Measurements from ENCODE around the gene ZNF483. TPM values are rescaled to one million over a fixed set of nuclear protein-coding genes. Genes with fewer than 3 reads are reported as not detected.

ZNF483 gene
- total RNA-seq, 1 donor from 2014 or later, result 2.7 TPM

- H3K27ac Mint-ChIP-seq, result no peak overlapping the region
- no peaks in the 10 kb centered on the region for H3K36me3 Mint-ChIP-seq (ENCODE audit: low read depth)
- H3K4me3 Mint-ChIP-seq, result peak overlapping the region; percentile 81
- ATAC-seq (ENCODE audit: low read depth), result no peak
- POLR2A ChIA-PET, result interaction anchor here (0.5 kb wide), 1 partner anchor 428 kb away, joined by 3 read pairs; no protein-coding TSS in a partner anchor
- intact Hi-C loops (cut with micrococcal nuclease), result loop anchor here (2.0 to 5.0 kb wide), 2 partner anchors 31 to 1192 kb away; partner anchors contain the start of gene DNAJC25
- CTCF ChIA-PET, result no interaction called here
- no peaks in the 10 kb centered on the region for H3K9me3 Mint-ChIP-seq
- H3K27me3 Mint-ChIP-seq, result peaks cover 33% of the 10 kb centered on the region
- peaks cover 22% of the 10 kb centered on the region for H3K4me1 Mint-ChIP-seq
- no peak for DNase-seq
- no peak for TF ChIP-seq CTCF (IDR thresholded peaks at IDR 0.05)
Observed at GRCh38 chr9:111599955-111600343, 75.0 kb downstream of the ZNF483 start.

DNA sequence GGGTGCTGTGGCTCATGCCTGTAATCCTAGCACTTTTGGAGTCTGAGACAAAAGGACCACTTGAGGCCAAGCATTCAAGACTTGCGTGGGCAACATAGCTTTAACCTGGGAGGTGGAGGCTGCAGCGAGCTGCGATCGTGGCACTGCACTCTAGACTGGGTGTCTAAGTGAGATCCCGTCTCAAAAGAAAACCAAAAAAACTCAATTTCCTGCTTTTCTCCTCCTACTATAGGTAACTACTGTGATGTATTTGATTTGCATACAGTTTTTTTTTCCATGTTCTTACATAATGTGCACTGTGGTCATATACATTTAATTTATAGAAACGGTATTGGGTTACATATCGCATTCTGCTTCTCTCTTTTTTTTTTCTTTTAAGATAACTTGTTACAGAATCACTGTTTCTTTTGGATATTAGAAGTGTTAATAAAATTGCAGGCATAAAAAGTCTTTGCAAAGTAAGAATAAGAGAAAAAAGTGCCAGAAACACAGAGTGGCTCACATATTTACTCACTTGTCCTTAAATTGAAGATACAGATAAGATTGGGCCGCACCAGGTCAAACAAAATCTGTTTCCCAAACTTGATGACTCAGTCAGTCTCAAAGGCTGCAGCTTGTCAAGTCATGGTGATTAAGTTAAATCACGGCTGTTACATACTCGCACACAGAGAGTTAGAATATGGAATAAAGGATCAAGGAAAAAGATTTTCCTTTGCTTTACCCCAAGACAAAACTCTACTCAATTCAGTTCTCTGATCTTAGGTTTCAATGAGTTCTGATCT, 76.4 kb downstream of the ZNF483 start:
- H3K4me1 Mint-ChIP-seq, result peaks cover 22% of the 10 kb centered on the region
- H3K9me3 Mint-ChIP-seq, result no peaks in the 10 kb centered on the region
- H3K36me3 Mint-ChIP-seq (ENCODE audit: low read depth), result no peaks in the 10 kb centered on the region
- no peak overlapping the region for H3K4me3 Mint-ChIP-seq
- intact Hi-C loops (cut with micrococcal nuclease), result no loop called here
- ChIA-PET POLR2A (no interaction called here), CTCF (no interaction called here)
- DNase-seq, result no peak
- ATAC-seq (ENCODE audit: low read depth), result no peak
- peaks cover 33% of the 10 kb centered on the region for H3K27me3 Mint-ChIP-seq
- TF ChIP-seq CTCF (IDR thresholded peaks at IDR 0.05), result no peak
- H3K27ac Mint-ChIP-seq, result no peak overlapping the region

DNA sequence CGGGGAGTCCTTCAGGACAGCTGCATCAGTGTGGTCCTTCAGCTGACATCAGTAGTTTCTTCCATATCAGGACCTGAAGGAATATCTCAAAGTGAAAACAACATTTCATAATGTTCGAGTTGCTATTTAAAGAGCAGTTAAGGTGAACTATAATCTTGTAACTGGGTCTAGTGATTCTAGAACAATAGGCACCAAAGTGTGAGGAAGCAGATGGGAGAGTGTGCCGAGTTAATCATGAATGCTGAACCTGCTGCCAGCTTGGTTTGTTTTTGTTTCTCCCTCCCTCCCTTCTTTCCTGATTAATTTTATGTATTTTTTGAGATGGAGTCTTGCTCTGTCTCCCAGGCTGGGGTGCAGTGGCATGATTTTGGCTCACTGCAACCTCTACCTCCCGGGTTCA, 78.1 kb downstream of the ZNF483 start:
- TF ChIP-seq CTCF (IDR thresholded peaks at IDR 0.05), result no peak
- ATAC-seq (ENCODE audit: low read depth) (no peak), DNase-seq (no peak)
- Mint-ChIP-seq H3K27ac (no peak overlapping the region), H3K36me3 (ENCODE audit: low read depth) (no peaks in the 10 kb centered on the region), H3K4me3 (no peak overlapping the region), H3K4me1 (peaks cover 16% of the 10 kb centered on the region), H3K27me3 (peaks cover 22% of the 10 kb centered on the region), H3K9me3 (no peaks in the 10 kb centered on the region)
- intact Hi-C loops (cut with micrococcal nuclease), result no loop called here
- ChIA-PET POLR2A (no interaction called here), CTCF (no interaction called here)

- Mint-ChIP-seq H3K27me3 (peaks cover 20% of the 10 kb centered on the region), H3K4me1 (peaks cover 7% of the 10 kb centered on the region), H3K9me3 (no peaks in the 10 kb centered on the region), H3K4me3 (no peak overlapping the region), H3K36me3 (ENCODE audit: low read depth) (no peaks in the 10 kb centered on the region), H3K27ac (no peak overlapping the region)
- ATAC-seq (ENCODE audit: low read depth) (no peak), DNase-seq (no peak)
- ChIA-PET POLR2A (no interaction called here), CTCF (interaction anchor here (0.6 kb wide), 1 partner anchor 47 kb away, joined by 3 read pairs; no protein-coding TSS in a partner anchor)
- intact Hi-C loops (cut with micrococcal nuclease), result no loop called here
- TF ChIP-seq CTCF (IDR thresholded peaks at IDR 0.05), result no peak
Observed at GRCh38 chr9:111604054-111604615, 79.2 kb downstream of the ZNF483 start.

- Mint-ChIP-seq H3K4me3 (no peak overlapping the region), H3K9me3 (no peaks in the 10 kb centered on the region), H3K27ac (no peak overlapping the region), H3K4me1 (no peaks in the 10 kb centered on the region), H3K36me3 (ENCODE audit: low read depth) (no peaks in the 10 kb centered on the region), H3K27me3 (peaks cover 17% of the 10 kb centered on the region)
- ATAC-seq (ENCODE audit: low read depth) (no peak), DNase-seq (no peak)
- POLR2A ChIA-PET, result no interaction called here
- no peak for TF ChIP-seq CTCF (IDR thresholded peaks at IDR 0.05)
- intact Hi-C loops (cut with micrococcal nuclease), result no loop called here
- CTCF ChIA-PET, result no interaction called here
Observed at GRCh38 chr9:111605041-111605559, 80.1 kb downstream of the ZNF483 start.

Data from activated B cell treated with CpG ODN at 0.5 μM for 24 hours (primary cell).